Measurements from ENCODE around the gene NEK11. TPM values are rescaled to one million over a fixed set of nuclear protein-coding genes. Genes with fewer than 3 reads are reported as not detected.

NEK11 gene
- total RNA-seq, 1 donor: 14.5 TPM

- no peaks in the 10 kb centered on the region for H3K9me3 ChIP-seq (ENCODE audit: low read depth, low read length)
- H3K4me3 ChIP-seq (ENCODE audit: insufficient read depth, low read length): no peak overlapping the region
- DNase-seq (ENCODE audit: insufficient read length, low spot score, missing footprints): no peak
- no peaks in the 10 kb centered on the region for H3K27me3 ChIP-seq (ENCODE audit: insufficient read depth, low read length)
- no peaks in the 10 kb centered on the region for H4K20me1 ChIP-seq (ENCODE audit: insufficient read depth, low read length)
- no peaks in the 10 kb centered on the region for H3K79me2 ChIP-seq (ENCODE audit: insufficient read depth, low read length)
- H3K27ac ChIP-seq (ENCODE audit: low read depth, low read length): no peak overlapping the region
- no peaks in the 10 kb centered on the region for H3K36me3 ChIP-seq (ENCODE audit: insufficient read depth, low read length)
- no peak overlapping the region for H2AFZ ChIP-seq (ENCODE audit: low read length)
- no peak for TF ChIP-seq CTCF (IDR thresholded peaks at IDR 0.05; ENCODE audit: extremely low read depth, low read depth, low read length)
- H3K4me1 ChIP-seq (ENCODE audit: insufficient read depth, low read length): peaks cover 9% of the 10 kb centered on the region
- no peak overlapping the region for H3K4me2 ChIP-seq (ENCODE audit: insufficient read depth, low read length)
Observed at GRCh38 chr3:131223373-131224289, 197.0 kb downstream of the NEK11 start.

GRCh38 chr3:131224886-131225550 is 198.3 kb downstream of the NEK11 start:
- DNase-seq (ENCODE audit: insufficient read length, low spot score, missing footprints): no peak

GRCh38 chr3:131228522-131228921 is 201.8 kb downstream of the NEK11 start:
- Histone ChIP-seq H3K9me3 (ENCODE audit: low read depth, low read length) (no peaks in the 10 kb centered on the region), H3K79me2 (ENCODE audit: insufficient read depth, low read length) (no peaks in the 10 kb centered on the region), H4K20me1 (ENCODE audit: insufficient read depth, low read length) (no peaks in the 10 kb centered on the region), H3K4me2 (ENCODE audit: insufficient read depth, low read length) (no peak overlapping the region), H3K4me3 (ENCODE audit: insufficient read depth, low read length) (no peak overlapping the region), H3K27me3 (ENCODE audit: insufficient read depth, low read length) (no peaks in the 10 kb centered on the region), H3K36me3 (ENCODE audit: insufficient read depth, low read length) (no peaks in the 10 kb centered on the region), H2AFZ (ENCODE audit: low read length) (no peak overlapping the region), H3K27ac (ENCODE audit: low read depth, low read length) (no peak overlapping the region), H3K4me1 (ENCODE audit: insufficient read depth, low read length) (no peaks in the 10 kb centered on the region)
- no peak for TF ChIP-seq CTCF (IDR thresholded peaks at IDR 0.05; ENCODE audit: extremely low read depth, low read depth, low read length)
- no peak for DNase-seq (ENCODE audit: insufficient read length, low spot score, missing footprints)

More at GRCh38 chr3:131224886-131225550, 198.3 kb downstream of the NEK11 start:
- Histone ChIP-seq H4K20me1 (ENCODE audit: insufficient read depth, low read length) (no peaks in the 10 kb centered on the region), H3K36me3 (ENCODE audit: insufficient read depth, low read length) (no peaks in the 10 kb centered on the region), H3K27ac (ENCODE audit: low read depth, low read length) (no peak overlapping the region), H3K27me3 (ENCODE audit: insufficient read depth, low read length) (no peaks in the 10 kb centered on the region), H3K4me1 (ENCODE audit: insufficient read depth, low read length) (peaks cover 9% of the 10 kb centered on the region), H2AFZ (ENCODE audit: low read length) (no peak overlapping the region), H3K4me3 (ENCODE audit: insufficient read depth, low read length) (no peak overlapping the region), H3K9me3 (ENCODE audit: low read depth, low read length) (no peaks in the 10 kb centered on the region), H3K79me2 (ENCODE audit: insufficient read depth, low read length) (no peaks in the 10 kb centered on the region), H3K4me2 (ENCODE audit: insufficient read depth, low read length) (no peak overlapping the region)
- no peak for TF ChIP-seq CTCF (IDR thresholded peaks at IDR 0.05; ENCODE audit: extremely low read depth, low read depth, low read length)

Measured in osteoblast (primary cell).